ENCODE results near the gene SCG3. TPM values are rescaled to one million over a fixed set of nuclear protein-coding genes. Genes with fewer than 3 reads are reported as not detected.

The SCG3 gene
- polyA plus RNA-seq, 1 donor from 2014 or later, result not detected

- H3K4me1 Mint-ChIP-seq, result peaks cover 0 to 2% (median 0%) of the 10 kb centered on the region in 3 donors
- H3K9me3 Mint-ChIP-seq, result peaks cover 0 to 3% (median 0%) of the 10 kb centered on the region in 3 donors
- no peak overlapping the region for H3K27ac Mint-ChIP-seq
- H3K4me3 Mint-ChIP-seq, result no peak overlapping the region
- peaks cover 6% of the 10 kb centered on the region for H3K27me3 Mint-ChIP-seq
- no peaks in the 10 kb centered on the region for H3K36me3 Mint-ChIP-seq
These were observed 11.9 kb upstream of the SCG3 start for GRCh38 chr15:51669381-51669780.

GRCh38 chr15:51672155-51672687 lies 9.1 kb upstream of the SCG3 start:
- Mint-ChIP-seq H3K4me1 (peaks cover 0 to 2% (median 0%) of the 10 kb centered on the region in 3 donors), H3K4me3 (no peak overlapping the region), H3K9me3 (no peaks in the 10 kb centered on the region), H3K27ac (no peak overlapping the region), H3K27me3 (peaks cover 5% of the 10 kb centered on the region), H3K36me3 (no peaks in the 10 kb centered on the region)

GRCh38 chr15:51672913-51673857 lies 8.1 kb upstream of the SCG3 start:
- Mint-ChIP-seq H3K4me3 (no peak overlapping the region), H3K27ac (no peak overlapping the region), H3K9me3 (peaks cover 0 to 2% (median 0%) of the 10 kb centered on the region in 3 donors), H3K4me1 (peaks cover 0 to 2% (median 0%) of the 10 kb centered on the region in 3 donors), H3K36me3 (no peaks in the 10 kb centered on the region), H3K27me3 (peaks cover 4% of the 10 kb centered on the region)

DNA sequence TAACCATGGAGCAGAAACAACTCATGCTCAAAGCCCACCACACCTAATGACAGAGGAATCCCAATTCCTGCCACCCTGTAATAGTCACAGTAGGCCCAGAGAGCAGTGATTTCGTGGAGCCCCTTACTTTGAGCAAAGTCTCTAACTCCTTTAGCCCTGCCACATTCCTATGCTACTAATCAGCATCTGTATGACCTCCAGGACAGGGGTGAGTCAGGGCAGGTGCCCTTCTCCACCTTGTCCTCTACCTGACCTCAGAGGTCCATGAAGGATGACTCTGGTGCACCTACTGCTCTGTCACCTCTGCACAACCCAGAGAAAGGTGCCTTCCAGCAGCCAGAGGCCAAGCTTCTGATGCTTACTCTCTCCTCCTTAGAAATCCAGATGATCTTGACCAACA lies 6.1 kb upstream of the SCG3 start:
- H3K27ac Mint-ChIP-seq, result no peak overlapping the region
- H3K4me3 Mint-ChIP-seq, result no peak overlapping the region
- peaks cover 0 to 7% (median 0%) of the 10 kb centered on the region in 3 donors for H3K9me3 Mint-ChIP-seq
- peaks cover 0 to 2% (median 0%) of the 10 kb centered on the region in 3 donors for H3K4me1 Mint-ChIP-seq
- H3K36me3 Mint-ChIP-seq, result no peaks in the 10 kb centered on the region
- peaks cover 6% of the 10 kb centered on the region for H3K27me3 Mint-ChIP-seq

GRCh38 chr15:51677021-51677420 lies 4.3 kb upstream of the SCG3 start:
- no peak overlapping the region for H3K4me3 Mint-ChIP-seq
- H3K4me1 Mint-ChIP-seq, result peaks cover 0 to 2% (median 0%) of the 10 kb centered on the region in 3 donors
- H3K36me3 Mint-ChIP-seq, result no peaks in the 10 kb centered on the region
- H3K9me3 Mint-ChIP-seq, result peaks cover 0 to 7% (median 0%) of the 10 kb centered on the region in 3 donors
- peaks cover 22% of the 10 kb centered on the region for H3K27me3 Mint-ChIP-seq
- no peak overlapping the region for H3K27ac Mint-ChIP-seq

- Mint-ChIP-seq H3K27me3 (peaks cover 22% of the 10 kb centered on the region), H3K27ac (no peak overlapping the region)
These were observed 3.9 kb upstream of the SCG3 start for GRCh38 chr15:51677452-51677851.

DNA sequence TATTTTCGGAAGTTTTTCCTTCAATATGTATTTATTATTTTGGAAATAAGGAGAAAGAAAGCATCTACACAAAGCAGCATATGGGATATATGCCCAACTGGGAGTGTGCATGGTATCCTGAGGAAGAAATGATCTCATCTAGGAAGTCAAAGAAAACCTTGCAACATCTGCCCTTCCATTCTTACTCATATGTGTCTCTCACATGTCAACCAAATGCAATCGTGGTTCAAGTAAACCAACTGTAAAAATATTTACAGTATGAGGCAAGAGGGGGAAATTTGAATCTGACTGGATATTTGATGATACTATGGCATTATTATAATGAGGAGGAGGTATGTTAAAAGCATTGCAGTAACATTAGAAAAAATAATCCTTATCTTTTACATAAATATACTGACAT lies 3.2 kb upstream of the SCG3 start:
- Mint-ChIP-seq H3K27ac (no peak overlapping the region), H3K27me3 (peaks cover 25% of the 10 kb centered on the region), H3K9me3 (peaks cover 0 to 7% (median 0%) of the 10 kb centered on the region in 3 donors), H3K4me1 (peaks cover 0 to 2% (median 0%) of the 10 kb centered on the region in 3 donors), H3K4me3 (no peak overlapping the region), H3K36me3 (no peaks in the 10 kb centered on the region)

More at GRCh38 chr15:51677452-51677851, 3.9 kb upstream of the SCG3 start:
- H3K4me1 Mint-ChIP-seq, result peaks cover 0 to 2% (median 0%) of the 10 kb centered on the region in 3 donors
- no peak overlapping the region for H3K4me3 Mint-ChIP-seq
- H3K9me3 Mint-ChIP-seq, result peaks cover 0 to 7% (median 0%) of the 10 kb centered on the region in 3 donors
- no peaks in the 10 kb centered on the region for H3K36me3 Mint-ChIP-seq

- H3K27me3 Mint-ChIP-seq, result peaks cover 32% of the 10 kb centered on the region
- no peak overlapping the region for H3K4me3 Mint-ChIP-seq
- peaks cover 0 to 2% (median 0%) of the 10 kb centered on the region in 3 donors for H3K4me1 Mint-ChIP-seq
- peaks cover 0 to 7% (median 0%) of the 10 kb centered on the region in 3 donors for H3K9me3 Mint-ChIP-seq
- H3K27ac Mint-ChIP-seq, result no peak overlapping the region
- H3K36me3 Mint-ChIP-seq, result no peaks in the 10 kb centered on the region
These were observed 982 bp upstream of the SCG3 start for GRCh38 chr15:51680321-51680720.

DNA sequence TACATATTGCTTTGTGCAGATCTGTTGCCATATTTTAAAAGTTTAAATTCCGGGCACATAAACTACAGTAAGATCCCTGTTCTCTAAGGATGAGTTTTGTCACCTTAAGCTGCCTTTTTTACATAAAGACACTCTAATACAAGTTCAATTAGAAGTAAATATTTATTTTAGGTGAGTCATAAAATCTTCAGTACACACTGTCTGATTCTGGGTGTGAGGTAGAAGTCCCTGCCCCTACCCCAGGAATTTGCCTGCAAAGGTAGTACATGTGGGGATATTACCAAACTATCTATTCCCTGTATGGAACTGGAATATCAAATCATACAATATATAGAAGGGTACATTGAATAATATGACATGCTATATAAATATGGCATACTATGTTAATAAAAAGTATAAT lies 6.3 kb downstream of the SCG3 start:
- H3K36me3 Mint-ChIP-seq, result no peaks in the 10 kb centered on the region
- no peak overlapping the region for H3K4me3 Mint-ChIP-seq
- peaks cover 16% of the 10 kb centered on the region for H3K27me3 Mint-ChIP-seq
- H3K4me1 Mint-ChIP-seq, result peaks cover 6 to 16% (median 14%) of the 10 kb centered on the region in 3 donors
- no peak overlapping the region for H3K27ac Mint-ChIP-seq
- no peaks in the 10 kb centered on the region for H3K9me3 Mint-ChIP-seq

- Mint-ChIP-seq H3K4me3 (no peak overlapping the region), H3K36me3 (no peaks in the 10 kb centered on the region), H3K27me3 (peaks cover 10% of the 10 kb centered on the region), H3K4me1 (peaks cover 10 to 19% (median 17%) of the 10 kb centered on the region in 3 donors), H3K27ac (no peak overlapping the region), H3K9me3 (no peaks in the 10 kb centered on the region)
These were observed 7.6 kb downstream of the SCG3 start for GRCh38 chr15:51688863-51689262.

DNA sequence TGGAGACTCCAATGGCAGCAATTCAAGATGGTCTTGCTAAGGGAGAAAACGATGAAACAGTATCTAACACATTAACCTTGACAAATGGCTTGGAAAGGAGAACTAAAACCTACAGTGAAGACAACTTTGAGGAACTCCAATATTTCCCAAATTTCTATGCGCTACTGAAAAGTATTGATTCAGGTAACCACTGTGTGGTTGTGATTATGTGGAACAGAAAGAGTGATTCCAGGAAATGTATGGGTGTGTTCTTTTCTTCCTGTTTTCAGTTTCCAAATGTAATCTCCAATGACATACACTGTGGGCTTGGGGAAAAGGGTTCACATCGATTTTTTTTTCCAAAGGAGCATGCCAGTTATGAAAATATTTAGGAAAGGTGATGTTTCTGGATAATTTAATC lies 10.9 kb downstream of the SCG3 start:
- Mint-ChIP-seq H3K9me3 (no peaks in the 10 kb centered on the region), H3K4me3 (no peak overlapping the region), H3K36me3 (no peaks in the 10 kb centered on the region), H3K27me3 (peaks cover 6% of the 10 kb centered on the region), H3K27ac (no peak overlapping the region), H3K4me1 (peaks cover 10 to 19% (median 17%) of the 10 kb centered on the region in 3 donors)

DNA sequence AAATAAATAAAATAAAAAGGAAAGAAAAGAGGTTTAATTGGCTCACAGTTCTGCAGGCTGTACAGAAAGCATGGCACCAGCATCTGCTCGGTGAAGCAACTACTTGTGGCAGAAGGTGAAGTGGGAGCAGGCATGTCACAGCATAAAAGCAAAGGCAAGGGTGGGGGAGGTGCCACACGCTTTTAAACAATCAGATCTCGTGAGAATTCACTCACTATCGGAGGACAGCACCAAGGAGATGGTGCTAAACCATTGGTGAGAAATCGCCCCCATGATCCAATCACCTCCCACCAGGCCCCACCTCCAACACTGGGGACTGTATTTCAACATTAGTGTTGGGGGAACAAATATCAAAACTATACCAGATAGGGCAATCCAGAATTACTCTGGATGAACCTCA lies 15.3 kb downstream of the SCG3 start:
- Mint-ChIP-seq H3K4me1 (peaks cover 10 to 13% (median 12%) of the 10 kb centered on the region in 3 donors), H3K27ac (no peak overlapping the region), H3K36me3 (no peaks in the 10 kb centered on the region), H3K27me3 (peaks cover 4% of the 10 kb centered on the region), H3K4me3 (no peak overlapping the region), H3K9me3 (no peaks in the 10 kb centered on the region)

DNA sequence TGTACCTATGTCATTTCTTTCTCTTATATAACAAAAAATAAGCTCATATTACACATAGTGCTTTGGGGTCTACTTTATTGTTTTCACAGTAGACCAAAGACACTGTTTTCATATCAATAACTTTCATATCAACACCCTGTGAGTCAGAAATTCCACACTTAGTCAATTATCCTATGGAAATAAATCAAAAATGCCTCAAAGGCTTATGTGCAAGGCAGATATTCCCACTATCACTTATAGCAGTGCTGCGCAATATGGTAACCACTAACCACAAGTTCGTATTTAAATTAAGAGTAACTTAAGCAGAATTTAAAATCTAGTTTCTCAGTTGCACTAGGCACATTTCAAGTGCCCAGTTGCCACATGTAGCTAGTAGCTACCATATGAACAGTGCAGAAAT lies 15.9 kb downstream of the SCG3 start:
- Mint-ChIP-seq H3K9me3 (no peaks in the 10 kb centered on the region), H3K4me1 (peaks cover 6 to 7% (median 6%) of the 10 kb centered on the region in 3 donors), H3K27me3 (peaks cover 4% of the 10 kb centered on the region), H3K4me3 (no peak overlapping the region), H3K36me3 (no peaks in the 10 kb centered on the region), H3K27ac (no peak overlapping the region)

DNA sequence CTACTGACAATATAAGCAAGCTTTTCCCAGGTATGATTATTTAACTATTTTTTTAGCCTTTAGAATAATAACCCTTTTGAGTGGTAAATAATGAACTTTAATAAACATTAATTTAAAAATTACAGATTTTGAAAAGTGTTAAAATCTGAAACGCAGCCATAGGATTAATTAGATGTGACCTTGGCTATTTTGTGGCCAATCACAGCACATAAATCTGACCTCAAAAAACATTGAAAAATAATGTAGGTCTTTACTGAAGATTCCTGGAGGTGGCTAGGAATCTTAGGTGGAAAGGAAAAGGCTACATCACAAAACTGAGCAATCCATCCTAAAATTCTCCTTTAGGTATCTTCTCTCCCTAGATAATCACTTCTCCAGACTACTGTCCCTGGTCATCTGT lies 18.1 kb downstream of the SCG3 start:
- Mint-ChIP-seq H3K4me1 (no peaks in the 10 kb centered on the region), H3K9me3 (no peaks in the 10 kb centered on the region), H3K4me3 (no peak overlapping the region), H3K27me3 (peaks cover 4% of the 10 kb centered on the region), H3K36me3 (no peaks in the 10 kb centered on the region), H3K27ac (no peak overlapping the region)

DNA sequence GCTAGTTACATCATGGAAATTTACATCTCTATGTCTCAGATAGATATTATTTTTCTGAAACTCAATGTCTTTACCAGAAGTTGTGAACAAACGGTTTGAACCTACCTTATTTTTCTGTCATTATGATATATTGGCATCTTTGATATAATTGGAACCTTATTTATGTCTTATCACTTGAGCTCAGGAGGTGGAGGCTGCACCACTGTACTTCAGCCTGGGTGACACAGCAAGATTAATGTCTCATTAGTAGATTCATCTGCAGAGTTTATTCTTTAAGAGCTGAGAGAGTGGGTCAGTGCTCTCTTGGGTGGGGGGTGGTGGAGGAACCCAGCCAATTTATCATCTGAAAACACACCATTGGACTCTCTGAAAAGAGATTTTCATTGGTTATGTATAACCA lies 21.4 kb downstream of the SCG3 start:
- H3K4me3 Mint-ChIP-seq, result no peak overlapping the region
- no peak overlapping the region for H3K27ac Mint-ChIP-seq
- no peaks in the 10 kb centered on the region for H3K9me3 Mint-ChIP-seq
- no peaks in the 10 kb centered on the region for H3K4me1 Mint-ChIP-seq
- H3K36me3 Mint-ChIP-seq, result no peaks in the 10 kb centered on the region
- H3K27me3 Mint-ChIP-seq, result peaks cover 4% of the 10 kb centered on the region

Measured in IgD-negative memory B cell (primary cell).